A673 (cell line): ENCODE results near the gene VENTX. TPM values are rescaled to one million over a fixed set of nuclear protein-coding genes. Genes with fewer than 3 reads are reported as not detected.

Experiments used
- BruUV-seq: library from RNA; stranded (reverse); fragments of 400-500 nt; replicated peaks from 2 replicates; lab custom pipeline; 2021; lab: Mats Ljungman, UMichigan
- CTCF ChIA-PET: fragments of 300-600 bp; sonication (Branson Sonifier 250); formaldehyde crosslinking; loops from one replicate; lab custom pipeline; 2022; ENCODE audit warnings: antibody characterized with exemption; lab: Charles Lee
- POLR2A ChIA-PET: fragments of 300-600 bp; sonication (Branson Sonifier 250); formaldehyde crosslinking; loops from one replicate; lab custom pipeline; 2022; ENCODE audit warnings: antibody characterized with exemption; ENCODE audit not compliant: low non-redundant PET; lab: Charles Lee
- DNase-seq: peaks from one replicate; pipeline ENCODE4 v3.0.0-alpha.2; 2015; ENCODE audit warnings: low spot score
- H3K27ac ChIP-seq: fragments of 200-600 bp; sonication (generic); 2 replicates; pipeline ENCODE4 v1.5.1; 2016; ENCODE audit warnings: mixed run types, low read depth, mild to moderate bottlenecking, mixed read lengths, antibody characterized with exemption, low read length; ENCODE audit not compliant: poor library complexity, severe bottlenecking
- H3K27me3 ChIP-seq: fragments of 200-600 bp; sonication (generic); replicated peaks from 2 replicates; pipeline ENCODE4 v1.6.1; 2017; ENCODE audit warnings: mixed run types, low read depth, mild to moderate bottlenecking, mixed read lengths, antibody characterized with exemption, low read length; ENCODE audit not compliant: insufficient read depth, poor library complexity
- H3K36me3 ChIP-seq: fragments of 200-600 bp; sonication (generic); 2 replicates; pipeline ENCODE4 v1.6.1; 2016; ENCODE audit warnings: mixed run types, mild to moderate bottlenecking, mixed read lengths, antibody characterized with exemption, low read length; ENCODE audit not compliant: insufficient read depth, poor library complexity, severe bottlenecking
- H3K4me1 ChIP-seq: fragments of 200-600 bp; sonication (generic); 2 replicates; pipeline ENCODE4 v1.6.1; 2017; ENCODE audit warnings: mixed run types, mild to moderate bottlenecking, mixed read lengths, antibody characterized with exemption, low read length; ENCODE audit not compliant: insufficient read depth, poor library complexity, severe bottlenecking
- H3K4me3 ChIP-seq: fragments of 200-600 bp; sonication (generic); 2 replicates; pipeline ENCODE4 v1.5.1; 2016; ENCODE audit warnings: low read depth, mixed run types, mild to moderate bottlenecking, mixed read lengths, low read length; ENCODE audit not compliant: poor library complexity, severe bottlenecking
- H3K9me3 ChIP-seq: fragments of 200-600 bp; sonication (generic); 2 replicates; pipeline ENCODE4 v1.6.1; 2016; ENCODE audit warnings: mixed run types, low read depth, mild to moderate bottlenecking, mixed read lengths, antibody characterized with exemption, low read length; ENCODE audit not compliant: poor library complexity, severe bottlenecking
- CTCF ChIP-seq: fragments of 300-800, 200-600 bp; sonication (generic); conservative IDR thresholded peaks from 2 replicates; pipeline ENCODE4 v1.5.1; 2017; ENCODE audit warnings: low read depth, mild to moderate bottlenecking, antibody characterized with exemption, low read length, moderate library complexity, mixed read lengths
- EZH2 ChIP-seq: fragments of 200-600 bp; sonication (generic); IDR thresholded peaks from 2 replicates; pipeline ENCODE4 v1.6.1; 2017; ENCODE audit warnings: borderline replicate concordance, low read depth, mild to moderate bottlenecking, mixed read lengths, antibody characterized with exemption, low read length; ENCODE audit not compliant: poor library complexity, severe bottlenecking
- intact Hi-C: fragments of 100-400 bp; cut with micrococcal nuclease; formaldehyde crosslinking; loops from one replicate; pipeline ENCODE4 v1.10.0; 2022; ENCODE audit not compliant: unreplicated experiment
- total RNA-seq: library from RNA; stranded (reverse); gene quantifications from 2 replicates; pipeline ENCODE4 v1.2.3, GENCODE V29; 2021

The VENTX gene
- total RNA-seq, 1 experiment from 2014 or later: not detected

- Histone ChIP-seq H3K27ac (no peak overlapping the region), H3K9me3 (no peaks in the 10 kb centered on the region), H3K36me3 (no peaks in the 10 kb centered on the region), H3K4me3 (no peak overlapping the region), H3K27me3 (peaks cover 27% of the 10 kb centered on the region), H3K4me1 (no peaks in the 10 kb centered on the region)
- BruUV-seq: no TSS peak
- ChIA-PET CTCF (no interaction called here), POLR2A (no interaction called here)
- intact Hi-C loops: no loop called here
- TF ChIP-seq CTCF (no peak), EZH2 (no peak)
- DNase-seq: no peak
Measured at GRCh38 chr10:133198206-133198605, 39.4 kb upstream of the VENTX start.

GRCh38 chr10:133198621-133199487 lies 38.8 kb upstream of the VENTX start:
- TF ChIP-seq EZH2 (no peak), CTCF (no peak)
- DNase-seq: no peak
- peaks cover 27% of the 10 kb centered on the region for H3K27me3 ChIP-seq
- no peaks in the 10 kb centered on the region for H3K9me3 ChIP-seq
- H3K27ac ChIP-seq: no peak overlapping the region
- no TSS peak for BruUV-seq
- ChIA-PET POLR2A (no interaction called here), CTCF (no interaction called here)
- intact Hi-C loops: no loop called here
- H3K4me1 ChIP-seq: no peaks in the 10 kb centered on the region
- H3K4me3 ChIP-seq: no peak overlapping the region
- H3K36me3 ChIP-seq: no peaks in the 10 kb centered on the region

- no peak for TF ChIP-seq CTCF
- Histone ChIP-seq H3K36me3 (no peaks in the 10 kb centered on the region), H3K4me3 (no peak overlapping the region), H3K27ac (no peak overlapping the region), H3K27me3 (peaks cover 27% of the 10 kb centered on the region), H3K4me1 (no peaks in the 10 kb centered on the region), H3K9me3 (no peaks in the 10 kb centered on the region)
- intact Hi-C loops: no loop called here
- ChIA-PET POLR2A (no interaction called here), CTCF (no interaction called here)
- DNase-seq: no peak
- no TSS peak for BruUV-seq
Measured at GRCh38 chr10:133199488-133199885, 38.2 kb upstream of the VENTX start.
